ENCODE measurements around the gene SELENBP1.

Gene SELENBP1

GRCh38 chr1:151370211-151370911 is 2.1 kb downstream of the SELENBP1 start:
- H3K4me3 ChIP-seq (ENCODE audit: low read depth, low read length), result no peak overlapping the region
- no peaks in the 10 kb centered on the region for H3K9me3 ChIP-seq
- no peak for TF ChIP-seq CTCF (IDR thresholded peaks at IDR 0.05; ENCODE audit: low read depth, low read length)
- no peaks in the 10 kb centered on the region for H3K36me3 ChIP-seq
- no peak for DNase-seq
- H3K27me3 ChIP-seq, result no peaks in the 10 kb centered on the region
- H3K4me1 ChIP-seq, result peaks cover 17% of the 10 kb centered on the region

- Histone ChIP-seq H3K4me1 (peaks cover 17% of the 10 kb centered on the region), H3K9me3 (no peaks in the 10 kb centered on the region), H3K4me3 (ENCODE audit: low read depth, low read length) (no peak overlapping the region), H3K36me3 (no peaks in the 10 kb centered on the region), H3K27me3 (no peaks in the 10 kb centered on the region)
- TF ChIP-seq CTCF (IDR thresholded peaks at IDR 0.05; ENCODE audit: low read depth, low read length), result no peak
- DNase-seq, result no peak
Observed at GRCh38 chr1:151369621-151370048, 2.9 kb downstream of the SELENBP1 start.

- DNase-seq, result no peak
- Histone ChIP-seq H3K9me3 (no peaks in the 10 kb centered on the region), H3K27me3 (no peaks in the 10 kb centered on the region), H3K36me3 (no peaks in the 10 kb centered on the region), H3K4me1 (peaks cover 17% of the 10 kb centered on the region), H3K4me3 (ENCODE audit: low read depth, low read length) (no peak overlapping the region)
- no peak for TF ChIP-seq CTCF (IDR thresholded peaks at IDR 0.05; ENCODE audit: low read depth, low read length)
Observed at GRCh38 chr1:151369302-151369610, 3.2 kb downstream of the SELENBP1 start.

- DNase-seq, result no peak
Observed at GRCh38 chr1:151368393-151369301, 3.9 kb downstream of the SELENBP1 start.

GRCh38 chr1:151367658-151368392 is 4.7 kb downstream of the SELENBP1 start:
- TF ChIP-seq CTCF (IDR thresholded peaks at IDR 0.05; ENCODE audit: low read depth, low read length), result no peak
- no peak for DNase-seq
- H3K36me3 ChIP-seq, result no peaks in the 10 kb centered on the region
- no peaks in the 10 kb centered on the region for H3K27me3 ChIP-seq
- H3K4me3 ChIP-seq (ENCODE audit: low read depth, low read length), result no peak overlapping the region
- no peaks in the 10 kb centered on the region for H3K9me3 ChIP-seq
- peaks cover 17% of the 10 kb centered on the region for H3K4me1 ChIP-seq

More at GRCh38 chr1:151368393-151369301, 3.9 kb downstream of the SELENBP1 start:
- H3K4me3 ChIP-seq (ENCODE audit: low read depth, low read length), result no peak overlapping the region
- no peak for TF ChIP-seq CTCF (IDR thresholded peaks at IDR 0.05; ENCODE audit: low read depth, low read length)
- H3K4me1 ChIP-seq, result peaks cover 17% of the 10 kb centered on the region
- no peaks in the 10 kb centered on the region for H3K27me3 ChIP-seq
- no peaks in the 10 kb centered on the region for H3K9me3 ChIP-seq
- H3K36me3 ChIP-seq, result no peaks in the 10 kb centered on the region
